DND-41 (cell line): Measurements from ENCODE around the gene SMG6.
"Not testable (repeated sequence)": the region's sequence is repeated elsewhere in the genome, so short reads cannot be mapped to it uniquely, and the experiment has no call there.

ENCODE experiments used
- ATAC-seq: fragments of 200-7000 bp; cut with Tn5 transposase; 3 replicates; pipeline ENCODE4 v1.9.1; 2021; ENCODE audit warnings: low read depth; ENCODE audit not compliant: insufficient read depth
- DNase-seq: peaks from one replicate; pipeline ENCODE4 v3.0.0-alpha.2; 2020
- H2AFZ ChIP-seq: 2 replicates; pipeline ENCODE4 v1.6.0; 2012; ENCODE audit warnings: low read depth, low read length
- H3K27ac ChIP-seq: 2 replicates; pipeline ENCODE4 v1.5.1; 2012; ENCODE audit warnings: low read length, inconsistent platforms
- H3K27me3 ChIP-seq: fragments of 200-600 bp; sonication (generic); 2 replicates; pipeline ENCODE4 v1.6.0; 2012; ENCODE audit warnings: low read length, mild to moderate bottlenecking, inconsistent platforms; ENCODE audit not compliant: insufficient read depth, poor library complexity
- H3K36me3 ChIP-seq: 2 replicates; pipeline ENCODE4 v1.5.1; 2012; ENCODE audit warnings: low read length, inconsistent platforms; ENCODE audit not compliant: insufficient read depth
- H3K4me1 ChIP-seq: 2 replicates; pipeline ENCODE4 v1.5.1; 2012; ENCODE audit warnings: mild to moderate bottlenecking, low read length; ENCODE audit not compliant: insufficient read depth
- H3K4me2 ChIP-seq: 2 replicates; pipeline ENCODE4 v1.6.0; 2012; ENCODE audit warnings: mild to moderate bottlenecking, moderate library complexity, low read length, inconsistent platforms; ENCODE audit not compliant: insufficient read depth
- H3K4me3 ChIP-seq, 2 experiments: fragments of 200-600 bp in 1 of 2; shearing (Covaris generic) in 1 of 2; 2 replicates each; pipeline ENCODE4 v1.5.1; 2012 to 2016; ENCODE audit warnings: inconsistent platforms in 2 of 2, low read length in 2 of 2, mild to moderate bottlenecking in 2 of 2, low read depth in 1 of 2, moderate library complexity in 1 of 2
- H3K79me2 ChIP-seq: 2 replicates; pipeline ENCODE4 v1.6.0; 2012; ENCODE audit warnings: low read length, inconsistent platforms; ENCODE audit not compliant: insufficient read depth
- H3K9ac ChIP-seq: 2 replicates; pipeline ENCODE4 v1.6.0; 2012; ENCODE audit warnings: low read depth, mild to moderate bottlenecking, inconsistent platforms, low read length, moderate library complexity
- H3K9me3 ChIP-seq: 2 replicates; pipeline ENCODE4 v1.5.1; 2012; ENCODE audit warnings: low read length, moderate library complexity, mild to moderate bottlenecking, inconsistent platforms; ENCODE audit not compliant: insufficient read depth, severe bottlenecking
- H4K20me1 ChIP-seq: 2 replicates; pipeline ENCODE4 v1.6.0; 2012; ENCODE audit warnings: low read length; ENCODE audit not compliant: insufficient read depth
- CTCF ChIP-seq: IDR thresholded peaks from 2 replicates; pipeline ENCODE4 v1.5.1; 2012; ENCODE audit warnings: borderline replicate concordance, low read length, moderate library complexity, mild to moderate bottlenecking; ENCODE audit not compliant: poor library complexity, severe bottlenecking; ENCODE audit errors: extremely low read depth
- EZH2 ChIP-seq: IDR thresholded peaks from 3 replicates; pipeline ENCODE4 v1.6.1; 2012; ENCODE audit warnings: borderline replicate concordance, low read depth, mild to moderate bottlenecking, moderate library complexity, low read length, inconsistent platforms; ENCODE audit not compliant: severe bottlenecking

Gene SMG6

DNA sequence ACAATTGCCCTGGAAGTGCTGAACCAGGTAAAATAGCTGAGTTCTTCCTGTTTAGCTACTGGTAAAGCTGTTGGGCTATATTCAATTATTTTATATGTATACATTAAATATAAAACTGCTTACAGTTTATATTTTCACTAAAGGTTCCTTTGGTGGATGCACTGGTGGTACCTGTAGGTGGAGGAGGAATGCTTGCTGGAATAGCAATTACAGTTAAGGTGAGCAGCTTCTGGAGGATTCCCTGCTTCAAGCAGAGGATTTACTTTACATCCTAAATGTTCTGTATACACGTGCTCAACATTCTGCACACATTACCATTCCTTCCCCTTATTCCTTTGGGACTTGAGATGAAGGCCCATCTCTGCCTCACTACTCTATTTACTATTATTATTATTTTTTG lies 17.8 kb upstream of the SMG6 start:
- Histone ChIP-seq H3K27me3 (no peaks in the 10 kb centered on the region), H3K36me3 (peaks cover 48% of the 10 kb centered on the region), H2AFZ (no peak overlapping the region), H3K9ac (no peak overlapping the region), H3K4me1 (no peaks in the 10 kb centered on the region), H4K20me1 (peaks cover 10% of the 10 kb centered on the region; the same call in 1 of the 2 replicates), H3K4me2 (no peak overlapping the region), H3K27ac (no peak overlapping the region), H3K79me2 (no peaks in the 10 kb centered on the region), H3K9me3 (no peaks in the 10 kb centered on the region), H3K4me3 (no peak overlapping the region)
- no peak for DNase-seq
- no peak for ATAC-seq
- TF ChIP-seq EZH2, result no peak
- no peak for TF ChIP-seq CTCF

GRCh38 chr17:2319051-2319450 lies 15.5 kb upstream of the SMG6 start:
- Histone ChIP-seq H3K4me2 (no peak overlapping the region), H3K79me2 (no peaks in the 10 kb centered on the region), H3K27me3 (no peaks in the 10 kb centered on the region), H3K4me3 (no peak overlapping the region), H3K27ac (no peak overlapping the region), H3K4me1 (no peaks in the 10 kb centered on the region), H2AFZ (no peak overlapping the region), H3K36me3 (peaks cover 27% of the 10 kb centered on the region), H3K9ac (no peak overlapping the region), H3K9me3 (no peaks in the 10 kb centered on the region), H4K20me1 (no peaks in the 10 kb centered on the region)
- no peak for TF ChIP-seq EZH2
- TF ChIP-seq CTCF, result no peak
- DNase-seq, result no peak
- ATAC-seq, result no peak

DNA sequence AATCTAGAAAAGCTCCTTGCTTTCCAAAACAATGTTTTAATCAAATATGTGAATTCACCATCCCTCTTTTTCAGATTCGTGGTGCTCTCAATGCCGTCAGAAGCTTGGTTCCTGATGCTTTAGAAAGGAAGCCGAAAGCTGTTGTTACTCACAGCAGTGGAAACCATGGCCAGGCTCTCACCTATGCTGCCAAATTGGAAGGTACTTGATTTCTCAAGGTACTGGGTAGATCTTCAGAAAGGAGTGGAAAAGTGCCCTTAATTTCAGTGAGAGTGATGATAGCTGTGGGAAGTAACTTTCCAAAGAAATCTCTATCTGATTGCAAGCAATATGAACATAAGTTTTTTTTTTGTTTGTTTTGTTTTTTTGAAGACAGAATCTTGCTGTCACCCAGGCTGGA lies 14.2 kb upstream of the SMG6 start:
- H2AFZ ChIP-seq, result no peak overlapping the region
- no peak overlapping the region for H3K9ac ChIP-seq
- no peak for DNase-seq
- ATAC-seq, result no peak
- no peaks in the 10 kb centered on the region for H3K27me3 ChIP-seq
- H3K36me3 ChIP-seq, result peaks cover 14% of the 10 kb centered on the region
- H4K20me1 ChIP-seq, result no peaks in the 10 kb centered on the region
- no peaks in the 10 kb centered on the region for H3K4me1 ChIP-seq
- no peaks in the 10 kb centered on the region for H3K79me2 ChIP-seq
- H3K4me3 ChIP-seq, result no peak overlapping the region
- no peaks in the 10 kb centered on the region for H3K9me3 ChIP-seq
- TF ChIP-seq CTCF, result no peak
- no peak overlapping the region for H3K27ac ChIP-seq
- H3K4me2 ChIP-seq, result no peak overlapping the region

GRCh38 chr17:2316916-2317205 lies 13.3 kb upstream of the SMG6 start:
- not testable (repeated sequence) for H3K27ac ChIP-seq, H3K27me3 ChIP-seq, H2AFZ ChIP-seq, H3K4me3 ChIP-seq, H3K4me1 ChIP-seq, H3K9me3 ChIP-seq, ATAC-seq, H3K4me2 ChIP-seq, H3K36me3 ChIP-seq, DNase-seq, H3K9ac ChIP-seq, H4K20me1 ChIP-seq, H3K79me2 ChIP-seq
